Metanephros (tissue), 1 donor: ENCODE data around the gene C1QTNF8. TPM values are rescaled to one million over a fixed set of nuclear protein-coding genes. Genes with fewer than 3 reads are reported as not detected.

Experiments
- total RNA-seq: library from RNA; depleted of rRNA; stranded (reverse); fragments of >200 nt; gene quantifications from one replicate; pipeline ENCODE4 v1.2.3, GENCODE V29; 2014

The C1QTNF8 gene
- not detected for total RNA-seq

DNA sequence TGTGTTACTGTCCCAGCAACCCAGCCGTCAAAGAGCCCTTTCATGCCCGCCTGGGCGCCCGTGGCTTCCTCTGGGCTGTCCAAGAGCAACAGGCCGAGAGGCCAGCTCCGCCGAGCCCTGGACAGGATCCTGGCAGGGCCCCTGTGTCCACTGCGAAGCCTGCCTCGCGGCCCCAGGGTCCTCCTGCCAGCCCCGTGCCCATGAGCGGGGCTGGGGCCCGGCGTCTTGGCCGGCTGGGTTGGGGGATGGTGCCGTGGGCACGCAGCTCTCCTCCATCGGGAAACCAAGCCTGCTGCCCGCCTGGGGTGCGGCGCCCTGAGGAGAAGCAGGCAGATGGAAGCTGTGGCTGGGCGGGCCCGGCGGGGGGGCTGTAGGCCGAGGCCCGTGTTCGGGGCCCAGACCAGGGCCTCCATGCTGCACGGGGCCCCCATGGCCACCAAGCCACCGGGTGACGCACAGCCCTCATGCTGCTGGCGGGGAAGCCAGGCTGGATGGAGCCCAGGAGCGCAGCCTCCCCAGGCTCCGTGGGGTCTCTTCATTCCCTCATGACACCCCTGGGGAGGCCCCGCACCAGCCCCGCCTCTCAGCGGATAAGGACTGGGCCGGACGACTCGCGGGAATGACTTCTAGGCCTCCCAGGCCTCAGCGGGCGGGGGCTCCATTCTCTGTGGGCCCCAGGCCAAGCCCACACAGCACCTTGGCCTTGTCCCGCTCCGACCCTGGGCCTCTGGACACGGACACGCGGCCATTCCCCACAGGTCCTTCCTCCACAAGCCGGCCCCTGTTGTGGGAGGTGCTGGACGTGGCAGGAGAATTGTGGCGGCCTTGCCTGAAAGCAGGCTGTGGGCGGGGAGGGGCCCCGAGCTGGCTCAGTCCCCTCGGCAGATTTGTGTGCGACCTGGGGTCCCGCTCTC, at the start of gene C1QTNF8:
Gene C1QTNF8, minus strand, starts transcription at position 76 of the 914 bp plus-strand sequence. CDS start 1,322 bp downstream, outside the sequence.

DNA sequence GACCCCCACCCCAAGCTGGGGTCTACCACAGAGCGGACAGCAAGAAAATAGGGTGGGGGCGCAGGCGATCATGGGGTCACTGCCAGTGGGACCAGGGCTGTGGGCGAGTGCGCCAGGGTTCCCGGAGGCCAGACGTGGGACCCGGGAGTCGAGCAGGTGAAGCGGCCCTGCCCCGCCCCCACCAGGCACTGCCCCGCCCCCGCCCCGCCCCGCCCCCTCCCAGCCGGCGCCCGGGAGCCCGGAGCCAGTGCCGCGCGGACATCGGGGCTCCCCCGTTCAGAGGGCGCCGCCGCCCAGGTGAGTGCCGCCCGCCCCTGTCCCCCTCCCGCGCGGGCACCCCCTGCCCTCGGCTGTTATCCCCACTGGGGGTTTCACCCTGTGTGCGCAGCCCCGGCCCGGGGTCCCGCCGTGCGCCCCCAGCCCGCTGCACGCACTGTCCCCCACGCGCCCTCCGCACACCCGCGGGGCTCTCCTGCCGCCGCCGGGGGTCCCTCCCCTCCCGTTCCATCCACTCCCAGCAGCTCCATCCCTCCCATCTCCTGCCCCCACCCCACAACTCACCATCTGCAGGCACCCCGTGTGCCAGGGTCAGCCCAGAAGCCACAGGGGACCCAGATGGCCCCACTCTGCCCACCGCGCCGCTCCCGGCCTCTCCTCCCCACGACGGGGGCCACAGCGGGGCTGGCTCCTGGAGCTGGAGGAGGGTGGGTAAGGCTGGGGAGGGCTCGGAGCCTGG, 23.4 kb downstream of the C1QTNF8 start, which contains the start of gene SSTR5:
Gene SSTR5, plus strand, starts transcription at position 222 of the 736 bp plus-strand sequence. CDS start 6,122 bp downstream, outside the sequence.

Other genes with a start within 250 kb of the C1QTNF8 start
- 40.4 TPM for gene LMF1, start 125.3 kb downstream of the C1QTNF8 start, total RNA-seq
- 8.5 TPM for gene SOX8, start 114.5 kb downstream of the C1QTNF8 start, total RNA-seq
- gene SSTR5, start 23.5 kb downstream of the C1QTNF8 start, total RNA-seq = 0.82 TPM
- 32.3 TPM for gene CACNA1H, start 56.9 kb upstream of the C1QTNF8 start, total RNA-seq
- gene TPSG1, start 129.0 kb upstream of the C1QTNF8 start, total RNA-seq = not detected
- 0.47 TPM for gene TPSB2, start 133.9 kb upstream of the C1QTNF8 start, total RNA-seq
- 0.99 TPM for gene TPSAB1, start 144.5 kb upstream of the C1QTNF8 start, total RNA-seq
- gene TPSD1, start 159.8 kb upstream of the C1QTNF8 start, total RNA-seq = not detected
- gene UBE2I, start 213.4 kb upstream of the C1QTNF8 start, total RNA-seq = 72.6 TPM
- gene BAIAP3, start 237.4 kb upstream of the C1QTNF8 start, total RNA-seq = 12.2 TPM